ENCODE measurements around the gene PRKCE. TPM values are rescaled to one million over a fixed set of nuclear protein-coding genes. Genes with fewer than 3 reads are reported as not detected.

PRKCE gene
- total RNA-seq, 5 donors from 2014 or later (not counting 1 experiment from before 2014, with no cell fraction given) = 16.5 to 29.8 (median 23.4) TPM

DNA sequence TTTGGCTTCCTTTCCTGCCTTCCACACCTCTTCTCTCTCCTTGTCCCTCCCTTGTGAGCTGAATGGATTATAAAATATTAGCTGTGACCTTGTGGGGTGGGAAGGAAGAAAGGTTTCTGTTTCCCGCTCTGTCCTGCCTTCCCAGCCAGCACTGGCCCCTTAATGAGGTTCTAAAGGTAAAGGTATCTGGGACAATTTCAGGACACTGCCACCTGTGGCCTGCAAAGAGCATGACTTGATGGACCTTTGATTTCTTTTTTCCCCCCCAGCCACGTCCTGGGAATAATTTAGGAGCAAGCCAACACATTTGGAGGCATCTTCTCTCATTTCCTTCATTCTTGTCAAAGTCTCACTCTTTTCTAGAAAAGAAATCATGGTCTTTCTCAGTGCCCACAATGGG, 399.0 kb downstream of the PRKCE start:
- Mint-ChIP-seq H3K27ac (no peak overlapping the region), H3K36me3 (peaks cover 4% of the 10 kb centered on the region), H3K4me1 (no peaks in the 10 kb centered on the region), H3K4me3 (no peak overlapping the region), H3K27me3 (no peaks in the 10 kb centered on the region), H3K9me3 (no peaks in the 10 kb centered on the region)
- H3K4me3 ChIP-seq (ENCODE audit: control insufficient read depth in 1 of 2, extremely low read depth in 1 of 2, low read length in 1 of 2) = no peak overlapping the region
- DNase-seq (no peak), ATAC-seq (replicated peaks in 1 of 4) (no peak)
- no peak overlapping the region for H3K27ac ChIP-seq (ENCODE audit: low read length)
- H3K9me3 ChIP-seq = no peaks in the 10 kb centered on the region
- no peaks in the 10 kb centered on the region for H3K27me3 ChIP-seq (replicated peaks in 1 of 2; ENCODE audit: control insufficient read depth in 2 of 2, extremely low read depth in 1 of 2, insufficient read depth in 2 of 2, low read length in 1 of 2)
- POLR2A ChIA-PET = no interaction called here
- no peaks in the 10 kb centered on the region for H3K4me1 ChIP-seq (ENCODE audit: control insufficient read depth in 1 of 2, extremely low read depth in 1 of 2, insufficient read depth in 2 of 2, low read length in 2 of 2)
- CTCF ChIA-PET = no interaction called here
- 71% methylated on average over 1 of the region's 2 CpGs for WGBS (ENCODE audit: insufficient coverage)
- no peaks in the 10 kb centered on the region for H3K36me3 ChIP-seq (ENCODE audit: control insufficient read depth in 2 of 2, extremely low read depth in 1 of 2, insufficient read depth in 1 of 2, low read length in 1 of 2)

DNA sequence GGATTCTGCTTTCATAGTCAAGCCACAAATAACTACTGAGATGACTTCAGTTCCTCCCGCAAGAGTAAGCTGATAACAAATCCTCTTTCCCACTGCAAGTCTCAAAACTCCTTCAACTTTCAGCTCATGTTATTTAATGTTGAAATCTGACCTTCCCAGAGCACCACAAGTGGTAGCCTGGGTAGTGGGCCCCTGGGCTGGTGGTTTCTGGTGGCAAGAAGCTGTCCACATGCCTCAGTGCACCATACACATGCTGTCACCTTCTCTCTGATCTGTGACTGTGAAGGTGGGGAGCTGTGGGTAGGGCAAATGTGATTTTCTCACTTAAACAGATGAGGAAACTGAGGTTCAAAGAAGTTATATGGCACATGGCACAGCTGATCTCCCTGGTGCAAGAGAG, 399.6 kb downstream of the PRKCE start:
- ChIA-PET CTCF (no interaction called here), POLR2A (interaction anchor here in 1 of 2 donors (0.5 kb wide), 1 partner anchor 54 kb away, joined by 5 read pairs; no protein-coding TSS in a partner anchor)
- no peak for DNase-seq
- Histone ChIP-seq H3K27me3 (replicated peaks in 1 of 2; ENCODE audit: control insufficient read depth in 2 of 2, extremely low read depth in 1 of 2, insufficient read depth in 2 of 2, low read length in 1 of 2) (no peaks in the 10 kb centered on the region), H3K4me1 (ENCODE audit: control insufficient read depth in 1 of 2, extremely low read depth in 1 of 2, insufficient read depth in 2 of 2, low read length in 2 of 2) (no peaks in the 10 kb centered on the region), H3K27ac (ENCODE audit: low read length) (no peak overlapping the region), H3K4me3 (ENCODE audit: control insufficient read depth in 1 of 2, extremely low read depth in 1 of 2, low read length in 1 of 2) (no peak overlapping the region), H3K36me3 (ENCODE audit: control insufficient read depth in 2 of 2, extremely low read depth in 1 of 2, insufficient read depth in 1 of 2, low read length in 1 of 2) (no peaks in the 10 kb centered on the region), H3K9me3 (no peaks in the 10 kb centered on the region)
- no peaks in the 10 kb centered on the region for H3K9me3 Mint-ChIP-seq
- no peak overlapping the region for H3K27ac Mint-ChIP-seq
- H3K27me3 Mint-ChIP-seq = no peaks in the 10 kb centered on the region
- no peak for ATAC-seq (replicated peaks in 1 of 4)
- no CpG with 5 or more reads among the region's 1 CpG for WGBS (ENCODE audit: insufficient coverage)
- H3K36me3 Mint-ChIP-seq = peaks cover 4% of the 10 kb centered on the region
- H3K4me1 Mint-ChIP-seq = no peaks in the 10 kb centered on the region
- no peak overlapping the region for H3K4me3 Mint-ChIP-seq

DNA sequence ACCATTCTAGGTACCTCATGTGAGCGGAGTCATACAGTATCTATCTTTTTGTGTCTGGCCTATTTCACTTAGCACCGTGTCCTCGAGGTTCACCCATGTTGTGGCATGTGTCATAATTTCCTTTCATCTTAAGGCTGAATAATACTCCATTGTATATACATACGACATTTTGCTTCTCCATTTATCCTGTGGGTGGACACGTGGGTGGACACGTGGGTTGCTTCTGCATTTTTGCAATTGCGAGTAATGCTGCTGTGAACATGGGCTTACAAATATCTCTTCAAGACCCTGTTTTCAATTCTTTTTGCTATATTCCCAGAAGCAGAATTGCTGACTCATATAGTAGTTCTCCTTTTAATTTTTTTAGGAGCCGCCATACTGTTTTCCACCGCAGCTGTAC, 402.1 kb downstream of the PRKCE start:
- Histone ChIP-seq H3K9me3 (no peaks in the 10 kb centered on the region), H3K4me1 (ENCODE audit: control insufficient read depth in 1 of 2, extremely low read depth in 1 of 2, insufficient read depth in 2 of 2, low read length in 2 of 2) (no peaks in the 10 kb centered on the region), H3K4me3 (ENCODE audit: control insufficient read depth in 1 of 2, extremely low read depth in 1 of 2, low read length in 1 of 2) (no peak overlapping the region), H3K27ac (ENCODE audit: low read length) (no peak overlapping the region), H3K36me3 (ENCODE audit: control insufficient read depth in 2 of 2, extremely low read depth in 1 of 2, insufficient read depth in 1 of 2, low read length in 1 of 2) (no peaks in the 10 kb centered on the region), H3K27me3 (replicated peaks in 1 of 2; ENCODE audit: control insufficient read depth in 2 of 2, extremely low read depth in 1 of 2, insufficient read depth in 2 of 2, low read length in 1 of 2) (no peaks in the 10 kb centered on the region)
- H3K27me3 Mint-ChIP-seq = no peaks in the 10 kb centered on the region
- no peaks in the 10 kb centered on the region for H3K9me3 Mint-ChIP-seq
- 90% methylated on average over 2 of the region's 9 CpGs for WGBS (ENCODE audit: insufficient coverage)
- no peak overlapping the region for H3K27ac Mint-ChIP-seq
- H3K4me1 Mint-ChIP-seq = no peaks in the 10 kb centered on the region
- ATAC-seq (replicated peaks in 1 of 4) (no peak), DNase-seq (no peak)
- H3K4me3 Mint-ChIP-seq = no peak overlapping the region
- CTCF ChIA-PET = interaction anchor here (0.8 to 1.4 kb wide), 2 partner anchors 9 kb away, joined by 3 to 5 read pairs; no protein-coding TSS in a partner anchor
- no peaks in the 10 kb centered on the region for H3K36me3 Mint-ChIP-seq
- POLR2A ChIA-PET = interaction anchor here in 1 of 2 donors (0.6 kb wide), 1 partner anchor 572 kb away, joined by 7 read pairs; no protein-coding TSS in a partner anchor

DNA sequence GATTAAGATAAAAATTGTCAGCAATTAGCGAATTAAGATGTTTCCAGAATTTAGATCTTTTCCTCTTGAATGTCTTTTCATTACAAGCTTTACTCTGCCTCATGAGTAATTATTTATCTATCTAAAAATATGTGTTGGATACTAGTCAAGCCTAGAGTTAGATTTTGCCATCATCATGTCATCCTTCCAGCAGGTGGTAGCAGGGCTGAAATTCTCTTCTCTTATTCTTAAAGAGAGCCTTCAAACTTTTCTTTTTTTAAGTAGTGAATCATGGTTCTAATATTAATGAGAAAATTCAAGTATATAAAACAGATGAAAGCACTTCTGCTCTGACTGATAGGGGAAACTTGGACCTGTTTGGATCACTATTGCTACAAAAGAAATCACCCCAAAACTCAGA, 405.1 kb downstream of the PRKCE start:
- Mint-ChIP-seq H3K27ac (no peak overlapping the region), H3K36me3 (peaks cover 2% of the 10 kb centered on the region), H3K27me3 (no peaks in the 10 kb centered on the region), H3K9me3 (no peaks in the 10 kb centered on the region), H3K4me3 (no peak overlapping the region), H3K4me1 (no peaks in the 10 kb centered on the region)
- ChIA-PET CTCF (no interaction called here), POLR2A (no interaction called here)
- H3K4me1 ChIP-seq (ENCODE audit: control insufficient read depth in 1 of 2, extremely low read depth in 1 of 2, insufficient read depth in 2 of 2, low read length in 2 of 2) = no peaks in the 10 kb centered on the region
- DNase-seq (no peak), ATAC-seq (replicated peaks in 1 of 4) (no peak)
- no CpG with 5 or more reads among the region's 1 CpG for WGBS (ENCODE audit: insufficient coverage)
- H3K4me3 ChIP-seq (ENCODE audit: control insufficient read depth in 1 of 2, extremely low read depth in 1 of 2, low read length in 1 of 2) = no peak overlapping the region
- H3K9me3 ChIP-seq = no peaks in the 10 kb centered on the region
- no peaks in the 10 kb centered on the region for H3K27me3 ChIP-seq (replicated peaks in 1 of 2; ENCODE audit: control insufficient read depth in 2 of 2, extremely low read depth in 1 of 2, insufficient read depth in 2 of 2, low read length in 1 of 2)
- H3K36me3 ChIP-seq (ENCODE audit: control insufficient read depth in 2 of 2, extremely low read depth in 1 of 2, insufficient read depth in 1 of 2, low read length in 1 of 2) = no peaks in the 10 kb centered on the region
- no peak overlapping the region for H3K27ac ChIP-seq (ENCODE audit: low read length)

DNA sequence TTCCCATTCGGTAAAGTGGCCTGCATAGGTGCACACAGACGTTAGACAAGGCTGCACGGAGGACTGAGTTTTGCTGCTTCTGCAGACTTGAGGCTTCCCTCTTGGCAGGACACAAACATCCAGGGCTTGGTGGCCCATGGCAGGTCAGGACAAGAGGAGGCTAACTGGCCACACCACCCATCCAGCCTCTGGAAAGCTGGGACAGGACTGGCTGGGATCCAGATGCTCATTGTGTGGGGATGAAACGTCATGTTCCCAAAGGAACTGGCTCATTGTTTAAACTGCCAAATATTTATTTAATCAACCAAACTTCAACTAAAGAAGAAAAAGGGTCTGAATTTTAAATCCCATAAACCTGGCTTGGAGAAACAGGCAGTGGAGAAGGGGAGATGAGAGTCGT, 406.7 kb downstream of the PRKCE start:
- Histone ChIP-seq H3K4me3 (ENCODE audit: control insufficient read depth in 1 of 2, extremely low read depth in 1 of 2, low read length in 1 of 2) (no peak overlapping the region), H3K36me3 (ENCODE audit: control insufficient read depth in 2 of 2, extremely low read depth in 1 of 2, insufficient read depth in 1 of 2, low read length in 1 of 2) (no peaks in the 10 kb centered on the region), H3K27me3 (replicated peaks in 1 of 2; ENCODE audit: control insufficient read depth in 2 of 2, extremely low read depth in 1 of 2, insufficient read depth in 2 of 2, low read length in 1 of 2) (no peaks in the 10 kb centered on the region), H3K9me3 (no peaks in the 10 kb centered on the region), H3K4me1 (ENCODE audit: control insufficient read depth in 1 of 2, extremely low read depth in 1 of 2, insufficient read depth in 2 of 2, low read length in 2 of 2) (no peaks in the 10 kb centered on the region), H3K27ac (ENCODE audit: low read length) (no peak overlapping the region)
- Mint-ChIP-seq H3K9me3 (no peaks in the 10 kb centered on the region), H3K4me1 (peaks cover 0 to 4% (median 2%) of the 10 kb centered on the region in 3 donors), H3K27me3 (peaks cover 0 to 4% of the 10 kb centered on the region in 2 donors), H3K27ac (no peak overlapping the region), H3K4me3 (no peak overlapping the region), H3K36me3 (peaks cover 2% of the 10 kb centered on the region)
- ATAC-seq (replicated peaks in 1 of 4) (no peak), DNase-seq (no peak)
- 87% methylated on average over 3 of the region's 5 CpGs for WGBS (ENCODE audit: insufficient coverage)
- ChIA-PET CTCF (no interaction called here), POLR2A (no interaction called here)

DNA sequence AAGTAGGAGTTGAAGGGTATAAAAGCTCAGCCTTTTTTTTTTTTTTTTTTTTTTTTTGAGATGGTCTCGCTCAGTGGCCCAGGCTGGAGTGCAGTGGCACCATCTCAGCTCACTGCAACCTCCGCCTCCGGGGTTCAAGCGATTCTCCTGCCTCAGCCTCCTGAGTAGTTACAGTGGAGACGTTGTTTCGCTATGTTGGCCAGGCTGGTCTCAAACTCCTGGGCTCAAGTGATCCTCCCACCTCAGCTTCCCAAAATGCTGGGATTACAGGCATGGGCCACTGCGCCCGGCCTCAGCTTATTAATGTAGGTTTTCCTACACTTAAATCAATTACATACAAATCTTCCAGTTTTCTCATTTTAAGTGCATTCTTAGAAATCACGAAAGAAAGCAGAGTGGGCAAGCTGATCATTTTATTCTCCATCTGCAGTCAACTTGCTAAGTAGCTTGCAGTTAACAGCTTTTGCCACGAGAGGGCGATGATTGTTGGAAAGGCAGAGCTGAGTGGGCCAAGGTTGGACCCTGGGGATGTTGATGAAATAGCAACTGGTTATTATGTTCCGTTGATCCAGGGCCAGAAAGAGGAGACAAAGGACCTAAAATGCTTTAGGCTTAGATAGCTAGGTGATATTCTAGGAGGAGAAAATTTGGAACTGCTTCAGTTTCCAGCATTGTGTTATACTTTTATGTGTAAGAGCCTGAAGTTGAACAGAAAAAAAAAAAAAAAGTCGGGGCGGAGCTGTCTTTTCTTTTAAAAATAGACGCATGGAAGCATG, 411.4 kb downstream of the PRKCE start:
- no peaks in the 10 kb centered on the region for H3K36me3 ChIP-seq (ENCODE audit: control insufficient read depth in 2 of 2, extremely low read depth in 1 of 2, insufficient read depth in 1 of 2, low read length in 1 of 2)
- H3K27ac ChIP-seq (ENCODE audit: low read length) = no peak overlapping the region
- Mint-ChIP-seq H3K9me3 (no peaks in the 10 kb centered on the region), H3K27ac (no peak overlapping the region), H3K27me3 (peaks cover 4 to 5% of the 10 kb centered on the region in 2 donors), H3K4me1 (peaks cover 0 to 14% (median 5%) of the 10 kb centered on the region in 3 donors), H3K4me3 (no peak overlapping the region), H3K36me3 (peaks cover 2% of the 10 kb centered on the region)
- no peak overlapping the region for H3K4me3 ChIP-seq (ENCODE audit: control insufficient read depth in 1 of 2, extremely low read depth in 1 of 2, low read length in 1 of 2)
- DNase-seq (peak; percentile 14 to 75 (median 53)), ATAC-seq (replicated peaks in 1 of 4) (peak in 2 of 4 experiments; percentile 43 to 53)
- ChIA-PET CTCF (interaction anchor here (0.5 to 1.7 kb wide), 53 partner anchors 8 to 1395 kb away, joined by 3 to 16 read pairs (median 4); no protein-coding TSS in a partner anchor), POLR2A (interaction anchor here (0.6 to 0.7 kb wide), 7 partner anchors 11 to 1747 kb away, joined by 3 to 8 read pairs (median 4); no protein-coding TSS in a partner anchor)
- H3K27me3 ChIP-seq (replicated peaks in 1 of 2; ENCODE audit: control insufficient read depth in 2 of 2, extremely low read depth in 1 of 2, insufficient read depth in 2 of 2, low read length in 1 of 2) = no peaks in the 10 kb centered on the region
- no peaks in the 10 kb centered on the region for H3K9me3 ChIP-seq
- 66% methylated on average over 8 of the region's 15 CpGs for WGBS (ENCODE audit: insufficient coverage)
- H3K4me1 ChIP-seq (ENCODE audit: control insufficient read depth in 1 of 2, extremely low read depth in 1 of 2, insufficient read depth in 2 of 2, low read length in 2 of 2) = no peaks in the 10 kb centered on the region
